HepG2 (cell line): ENCODE results near the gene TJAP1. TPM values are rescaled to one million over a fixed set of nuclear protein-coding genes. Genes with fewer than 3 reads are reported as not detected.

ENCODE experiments used
- CEBPG ChIP-seq: IDR thresholded peaks from 2 replicates; pipeline ENCODE4 v1.6.1; 2016
- GATAD1 ChIP-seq: IDR thresholded peaks from 2 replicates; pipeline ENCODE4 v1.6.1; 2016; ENCODE audit warnings: missing genetic modification reagents, missing compliant biosample characterization
- IRX3 ChIP-seq: sonication (generic); formaldehyde crosslinking; IDR thresholded peaks from 2 replicates; pipeline ENCODE4 v1.8.1; 2023; ENCODE audit warnings: mild to moderate bottlenecking, low read depth, missing genetic modification reagents, borderline replicate concordance
- NFKBIZ ChIP-seq: IDR thresholded peaks from 2 replicates; pipeline ENCODE4 v1.6.1; 2018; ENCODE audit warnings: missing genetic modification reagents, missing compliant biosample characterization
- NR3C1 ChIP-seq: sonication (generic); formaldehyde crosslinking; IDR thresholded peaks from 2 replicates; pipeline ENCODE4 v1.4.0; 2020; ENCODE audit warnings: missing genetic modification reagents
- PHF21A ChIP-seq: sonication (generic); formaldehyde crosslinking; IDR thresholded peaks from 2 replicates; pipeline ENCODE4 v1.5.0; 2020; ENCODE audit warnings: mild to moderate bottlenecking, missing genetic modification reagents
- RCOR2 ChIP-seq: IDR thresholded peaks from 2 replicates; pipeline ENCODE4 v1.6.1; 2016; ENCODE audit warnings: missing biosample characterization, missing genetic modification reagents
- SP5 ChIP-seq: IDR thresholded peaks from 2 replicates; pipeline ENCODE4 v1.6.1; 2016; ENCODE audit warnings: low read depth, borderline replicate concordance
- SSRP1 ChIP-seq: IDR thresholded peaks from 2 replicates; pipeline ENCODE4 v1.6.1; 2016; ENCODE audit warnings: control low read depth
- YEATS4 ChIP-seq: sonication (generic); formaldehyde crosslinking; IDR thresholded peaks from 2 replicates; pipeline ENCODE4 v1.4.0; 2020; ENCODE audit warnings: missing genetic modification reagents, borderline replicate concordance
- ZNF124 ChIP-seq: sonication (generic); formaldehyde crosslinking; IDR thresholded peaks from 2 replicates; pipeline ENCODE4 v1.4.0; 2020; ENCODE audit warnings: missing genetic modification reagents
- ZNF350 ChIP-seq: sonication (generic); formaldehyde crosslinking; IDR thresholded peaks from 2 replicates; pipeline ENCODE4 v1.4.0; 2020; ENCODE audit warnings: mild to moderate bottlenecking, low read depth, missing genetic modification reagents, borderline replicate concordance
- polyA plus RNA-seq, 8 experiments: library from polyadenylated mRNA; depleted of rRNA in 3 of 8; stranded (reverse) in 7 of 8; unstranded in 1 of 8; fragments of >200 nt; fragmentation: Illumina TruSeq in 4 of 8; extraction: Trizol in 4 of 8; gene quantifications; 2 replicates each; pipeline versions ENCODE4 v1.2.1 to v1.2.3, GENCODE V29; 2011 to 2016; ENCODE audit warnings: low read depth in 4 of 8, missing spikeins in 1 of 8, mixed read lengths in 1 of 8; ENCODE audit not compliant: insufficient read depth in 1 of 8
- total RNA-seq, 5 experiments: library from RNA; depleted of rRNA; stranded (reverse); fragments of >200 nt; fragmentation: Illumina TruSeq; extraction: Trizol; gene quantifications; 2 replicates each; pipeline ENCODE4 v1.2.3, GENCODE V29; 2016; ENCODE audit warnings: low read depth in 1 of 5
- TF ChIP-seq, protein P1 (sequence below): sonication (generic); formaldehyde crosslinking; IDR thresholded peaks from 2 replicates; pipeline ENCODE4 v1.4.0; 2020; ENCODE audit warnings: missing genetic modification reagents, mild to moderate bottlenecking, borderline replicate concordance
- TF ChIP-seq, protein P2 (sequence below): IDR thresholded peaks from 2 replicates; pipeline ENCODE4 v1.6.1; 2018; ENCODE audit warnings: missing genetic modification reagents, mild to moderate bottlenecking, missing compliant biosample characterization
- TF ChIP-seq, protein P3 (sequence below): IDR thresholded peaks from 2 replicates; pipeline ENCODE4 v1.4.0; 2020; ENCODE audit warnings: mild to moderate bottlenecking, missing genetic modification reagents
- TF ChIP-seq, protein P4 (sequence below): sonication (generic); formaldehyde crosslinking; IDR thresholded peaks from 2 replicates; pipeline ENCODE4 v1.4.0; 2020; ENCODE audit warnings: missing genetic modification reagents
- TF ChIP-seq, protein P5 (sequence below): sonication (generic); formaldehyde crosslinking; IDR thresholded peaks from 2 replicates; pipeline ENCODE4 v1.8.0; 2023; ENCODE audit warnings: mild to moderate bottlenecking, missing genetic modification reagents
- TF ChIP-seq, protein P6 (sequence below): IDR thresholded peaks from 2 replicates; pipeline ENCODE4 v1.6.1; 2012; ENCODE audit warnings: inconsistent platforms

Gene TJAP1
- total and polyA plus RNA-seq, 2 of the 13 experiments (the other 11 are each of a cell fraction or from before 2014, with no cell fraction given) = 15.7 to 41.6 TPM

DNA sequence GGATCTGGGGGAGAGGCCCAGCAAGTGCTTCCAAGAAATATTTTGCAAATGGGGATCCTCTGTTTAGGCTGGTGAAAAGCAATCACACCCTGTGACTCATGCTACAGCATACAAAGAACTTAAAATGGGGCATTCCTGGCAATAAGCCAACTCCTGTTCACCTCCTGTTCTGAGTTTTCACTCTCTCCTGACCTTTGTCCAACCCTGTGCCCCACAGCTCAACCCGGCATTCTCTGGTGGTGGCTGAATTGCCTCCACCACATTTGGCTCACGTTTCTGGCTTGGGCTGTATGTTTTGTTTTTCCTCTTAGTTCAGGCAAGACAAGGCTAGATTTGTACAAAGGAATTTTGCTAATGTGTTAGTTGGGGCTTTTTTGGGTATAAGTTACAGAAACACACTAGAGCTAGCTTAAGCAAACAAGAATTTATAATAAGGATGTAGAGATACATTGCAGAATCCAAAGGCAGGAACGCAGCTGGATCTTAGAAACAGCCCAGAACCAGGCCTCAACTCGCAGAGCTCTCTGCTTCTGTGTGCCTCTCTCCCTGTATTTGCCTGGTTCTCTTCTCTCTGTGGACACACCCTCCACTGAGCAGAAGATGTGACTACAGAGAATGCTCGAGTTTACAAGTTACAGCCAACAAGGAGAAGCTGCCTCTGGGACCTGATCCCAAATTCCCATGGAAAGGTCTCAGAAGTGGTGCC, 40.6 kb upstream of the TJAP1 start (continued):
- TF ChIP-seq, protein P1, sequence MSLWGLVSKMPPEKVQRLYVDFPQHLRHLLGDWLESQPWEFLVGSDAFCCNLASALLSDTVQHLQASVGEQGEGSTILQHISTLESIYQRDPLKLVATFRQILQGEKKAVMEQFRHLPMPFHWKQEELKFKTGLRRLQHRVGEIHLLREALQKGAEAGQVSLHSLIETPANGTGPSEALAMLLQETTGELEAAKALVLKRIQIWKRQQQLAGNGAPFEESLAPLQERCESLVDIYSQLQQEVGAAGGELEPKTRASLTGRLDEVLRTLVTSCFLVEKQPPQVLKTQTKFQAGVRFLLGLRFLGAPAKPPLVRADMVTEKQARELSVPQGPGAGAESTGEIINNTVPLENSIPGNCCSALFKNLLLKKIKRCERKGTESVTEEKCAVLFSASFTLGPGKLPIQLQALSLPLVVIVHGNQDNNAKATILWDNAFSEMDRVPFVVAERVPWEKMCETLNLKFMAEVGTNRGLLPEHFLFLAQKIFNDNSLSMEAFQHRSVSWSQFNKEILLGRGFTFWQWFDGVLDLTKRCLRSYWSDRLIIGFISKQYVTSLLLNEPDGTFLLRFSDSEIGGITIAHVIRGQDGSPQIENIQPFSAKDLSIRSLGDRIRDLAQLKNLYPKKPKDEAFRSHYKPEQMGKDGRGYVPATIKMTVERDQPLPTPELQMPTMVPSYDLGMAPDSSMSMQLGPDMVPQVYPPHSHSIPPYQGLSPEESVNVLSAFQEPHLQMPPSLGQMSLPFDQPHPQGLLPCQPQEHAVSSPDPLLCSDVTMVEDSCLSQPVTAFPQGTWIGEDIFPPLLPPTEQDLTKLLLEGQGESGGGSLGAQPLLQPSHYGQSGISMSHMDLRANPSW (CRISPR knock-in tag) = peak; percentile 61; the same call in 1 of the 2 replicates
- peak; percentile 27 for TF ChIP-seq ZNF124 (CRISPR knock-in tag)
- TF ChIP-seq ZNF350 = no peak; the same call in 1 of the 2 replicates
- TF ChIP-seq SP5 = peak; percentile 63; the same call in 1 of the 2 replicates
- peak; percentile 85; the same call in 1 of the 2 replicates for TF ChIP-seq PHF21A (CRISPR knock-in tag)
- TF ChIP-seq, protein P2, sequence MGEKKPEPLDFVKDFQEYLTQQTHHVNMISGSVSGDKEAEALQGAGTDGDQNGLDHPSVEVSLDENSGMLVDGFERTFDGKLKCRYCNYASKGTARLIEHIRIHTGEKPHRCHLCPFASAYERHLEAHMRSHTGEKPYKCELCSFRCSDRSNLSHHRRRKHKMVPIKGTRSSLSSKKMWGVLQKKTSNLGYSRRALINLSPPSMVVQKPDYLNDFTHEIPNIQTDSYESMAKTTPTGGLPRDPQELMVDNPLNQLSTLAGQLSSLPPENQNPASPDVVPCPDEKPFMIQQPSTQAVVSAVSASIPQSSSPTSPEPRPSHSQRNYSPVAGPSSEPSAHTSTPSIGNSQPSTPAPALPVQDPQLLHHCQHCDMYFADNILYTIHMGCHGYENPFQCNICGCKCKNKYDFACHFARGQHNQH = peak; percentile 88
- TF ChIP-seq GATAD1 (CRISPR knock-in tag) = peak; percentile 53; the same call in 1 of the 2 replicates
- peak; percentile 31; the same call in 1 of the 2 replicates for TF ChIP-seq YEATS4
- peak; percentile 45 for TF ChIP-seq CEBPG (CRISPR knock-in tag)
- no peak for TF ChIP-seq NR3C1 (CRISPR knock-in tag)
- TF ChIP-seq RCOR2 (CRISPR knock-in tag) = peak; percentile 73; the same call in 1 of the 2 replicates
- peak; percentile 52; the same call in 1 of the 2 replicates for TF ChIP-seq SSRP1
- TF ChIP-seq NFKBIZ (CRISPR knock-in tag) = peak; percentile 54; the same call in 1 of the 2 replicates
- TF ChIP-seq, protein P3, sequence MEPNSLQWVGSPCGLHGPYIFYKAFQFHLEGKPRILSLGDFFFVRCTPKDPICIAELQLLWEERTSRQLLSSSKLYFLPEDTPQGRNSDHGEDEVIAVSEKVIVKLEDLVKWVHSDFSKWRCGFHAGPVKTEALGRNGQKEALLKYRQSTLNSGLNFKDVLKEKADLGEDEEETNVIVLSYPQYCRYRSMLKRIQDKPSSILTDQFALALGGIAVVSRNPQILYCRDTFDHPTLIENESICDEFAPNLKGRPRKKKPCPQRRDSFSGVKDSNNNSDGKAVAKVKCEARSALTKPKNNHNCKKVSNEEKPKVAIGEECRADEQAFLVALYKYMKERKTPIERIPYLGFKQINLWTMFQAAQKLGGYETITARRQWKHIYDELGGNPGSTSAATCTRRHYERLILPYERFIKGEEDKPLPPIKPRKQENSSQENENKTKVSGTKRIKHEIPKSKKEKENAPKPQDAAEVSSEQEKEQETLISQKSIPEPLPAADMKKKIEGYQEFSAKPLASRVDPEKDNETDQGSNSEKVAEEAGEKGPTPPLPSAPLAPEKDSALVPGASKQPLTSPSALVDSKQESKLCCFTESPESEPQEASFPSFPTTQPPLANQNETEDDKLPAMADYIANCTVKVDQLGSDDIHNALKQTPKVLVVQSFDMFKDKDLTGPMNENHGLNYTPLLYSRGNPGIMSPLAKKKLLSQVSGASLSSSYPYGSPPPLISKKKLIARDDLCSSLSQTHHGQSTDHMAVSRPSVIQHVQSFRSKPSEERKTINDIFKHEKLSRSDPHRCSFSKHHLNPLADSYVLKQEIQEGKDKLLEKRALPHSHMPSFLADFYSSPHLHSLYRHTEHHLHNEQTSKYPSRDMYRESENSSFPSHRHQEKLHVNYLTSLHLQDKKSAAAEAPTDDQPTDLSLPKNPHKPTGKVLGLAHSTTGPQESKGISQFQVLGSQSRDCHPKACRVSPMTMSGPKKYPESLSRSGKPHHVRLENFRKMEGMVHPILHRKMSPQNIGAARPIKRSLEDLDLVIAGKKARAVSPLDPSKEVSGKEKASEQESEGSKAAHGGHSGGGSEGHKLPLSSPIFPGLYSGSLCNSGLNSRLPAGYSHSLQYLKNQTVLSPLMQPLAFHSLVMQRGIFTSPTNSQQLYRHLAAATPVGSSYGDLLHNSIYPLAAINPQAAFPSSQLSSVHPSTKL (CRISPR knock-in tag) = peak; percentile 96
- 0 out of 2 replicates have a peak, but pooled peaks have one; percentile 58 for TF ChIP-seq IRX3 (CRISPR knock-in tag)
- TF ChIP-seq, protein P4, sequence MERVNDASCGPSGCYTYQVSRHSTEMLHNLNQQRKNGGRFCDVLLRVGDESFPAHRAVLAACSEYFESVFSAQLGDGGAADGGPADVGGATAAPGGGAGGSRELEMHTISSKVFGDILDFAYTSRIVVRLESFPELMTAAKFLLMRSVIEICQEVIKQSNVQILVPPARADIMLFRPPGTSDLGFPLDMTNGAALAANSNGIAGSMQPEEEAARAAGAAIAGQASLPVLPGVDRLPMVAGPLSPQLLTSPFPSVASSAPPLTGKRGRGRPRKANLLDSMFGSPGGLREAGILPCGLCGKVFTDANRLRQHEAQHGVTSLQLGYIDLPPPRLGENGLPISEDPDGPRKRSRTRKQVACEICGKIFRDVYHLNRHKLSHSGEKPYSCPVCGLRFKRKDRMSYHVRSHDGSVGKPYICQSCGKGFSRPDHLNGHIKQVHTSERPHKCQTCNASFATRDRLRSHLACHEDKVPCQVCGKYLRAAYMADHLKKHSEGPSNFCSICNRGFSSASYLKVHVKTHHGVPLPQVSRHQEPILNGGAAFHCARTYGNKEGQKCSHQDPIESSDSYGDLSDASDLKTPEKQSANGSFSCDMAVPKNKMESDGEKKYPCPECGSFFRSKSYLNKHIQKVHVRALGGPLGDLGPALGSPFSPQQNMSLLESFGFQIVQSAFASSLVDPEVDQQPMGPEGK (CRISPR knock-in tag) = peak; percentile 75
- TF ChIP-seq, protein P5, sequence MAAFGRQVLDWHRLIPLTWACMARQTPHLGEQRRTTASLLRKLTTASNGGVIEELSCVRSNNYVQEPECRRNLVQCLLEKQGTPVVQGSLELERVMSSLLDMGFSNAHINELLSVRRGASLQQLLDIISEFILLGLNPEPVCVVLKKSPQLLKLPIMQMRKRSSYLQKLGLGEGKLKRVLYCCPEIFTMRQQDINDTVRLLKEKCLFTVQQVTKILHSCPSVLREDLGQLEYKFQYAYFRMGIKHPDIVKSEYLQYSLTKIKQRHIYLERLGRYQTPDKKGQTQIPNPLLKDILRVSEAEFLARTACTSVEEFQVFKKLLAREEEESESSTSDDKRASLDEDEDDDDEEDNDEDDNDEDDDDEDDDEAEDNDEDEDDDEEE (CRISPR knock-in tag) = peak; percentile 77; the same call in 1 of the 2 replicates
- TF ChIP-seq, protein P6, sequence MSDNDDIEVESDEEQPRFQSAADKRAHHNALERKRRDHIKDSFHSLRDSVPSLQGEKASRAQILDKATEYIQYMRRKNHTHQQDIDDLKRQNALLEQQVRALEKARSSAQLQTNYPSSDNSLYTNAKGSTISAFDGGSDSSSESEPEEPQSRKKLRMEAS = peak; percentile 72
